H1 (cell line): ENCODE data around the gene ITGA6. TPM values are rescaled to one million over a fixed set of nuclear protein-coding genes. Genes with fewer than 3 reads are reported as not detected.

Experiments used
- CTCF ChIA-PET: fragments of 300-600 bp; sonication (Branson Sonifier 250); formaldehyde crosslinking; loops from one replicate; lab custom pipeline; 2021; ENCODE audit not compliant: partially characterized antibody; lab: Charles Lee
- POLR2A ChIA-PET: fragments of 300-600 bp; sonication (Branson Sonifier 250); formaldehyde crosslinking; loops from one replicate; lab custom pipeline; 2021; ENCODE audit warnings: inconsistent platforms; ENCODE audit not compliant: partially characterized antibody; lab: Charles Lee
- DNase-seq, 2 experiments: peaks; one replicate each; pipeline versions ENCODE4 v3.0.0 to v3.0.0-alpha.2; 2010 to 2022; ENCODE audit warnings: low spot score in 2 of 2, low read depth in 1 of 2, mixed read lengths in 1 of 2
- FAIRE-seq: peaks from 2 replicates; lab custom pipeline; 2011; peaks lifted over from hg19 to GRCh38; lab: Jason Lieb, UNC
- H2AFZ ChIP-seq: 2 replicates; pipeline ENCODE4 v1.8.1; 2012; ENCODE audit warnings: low read length, inconsistent platforms
- H2AK5ac ChIP-seq: 2 replicates; pipeline ENCODE4 v1.6.1; 2013; ENCODE audit warnings: low read depth, low read length
- H2BK120ac ChIP-seq: replicated peaks from 2 replicates; pipeline ENCODE3; 2013; ENCODE audit warnings: low read depth, low read length, inconsistent platforms
- H2BK12ac ChIP-seq: 2 replicates; pipeline ENCODE4 v1.6.1; 2013; ENCODE audit warnings: low read depth, low read length
- H2BK15ac ChIP-seq: 2 replicates; pipeline ENCODE4 v1.6.1; 2013; ENCODE audit warnings: low read length
- H2BK20ac ChIP-seq: 2 replicates; pipeline ENCODE4 v1.6.1; 2013; ENCODE audit warnings: low read length
- H2BK5ac ChIP-seq: 2 replicates; pipeline ENCODE4 v1.6.1; 2013; ENCODE audit warnings: low read depth, low read length
- H3K14ac ChIP-seq: 2 replicates; pipeline ENCODE4 v1.6.1; 2013; ENCODE audit warnings: inconsistent platforms; ENCODE audit not compliant: insufficient read length
- H3K18ac ChIP-seq: 2 replicates; pipeline ENCODE4 v1.6.1; 2013; ENCODE audit warnings: low read length; ENCODE audit errors: extremely low read depth
- H3K23ac ChIP-seq: 2 replicates; pipeline ENCODE4 v1.6.1; 2013; ENCODE audit warnings: inconsistent platforms; ENCODE audit not compliant: insufficient read length
- H3K23me2 ChIP-seq: 2 replicates; pipeline ENCODE4 v1.6.1; 2013; ENCODE audit warnings: low read depth, low read length
- H3K27ac ChIP-seq: 2 replicates; pipeline ENCODE4 v1.6.1; 2011; ENCODE audit warnings: low read depth, low read length, inconsistent platforms
- H3K27me3 ChIP-seq, 4 experiments: replicated peaks in 1 of 4; 1 replicate in 1 of 4; 2 replicates in 3 of 4; pipeline versions ENCODE4 v1.6.1 to v1.8.1; 2011 to 2013; ENCODE audit warnings: low read length in 3 of 4, mild to moderate bottlenecking in 3 of 4, inconsistent platforms in 2 of 4, mixed read lengths in 2 of 4, moderate library complexity in 1 of 4; ENCODE audit not compliant: control insufficient read depth in 3 of 4, insufficient read depth in 3 of 4; ENCODE audit errors: extremely low read depth in 1 of 4
- H3K36me3 ChIP-seq, 4 experiments: 2 replicates each; pipeline versions ENCODE4 v1.6.1 to v1.8.1; 2011 to 2013; ENCODE audit warnings: mild to moderate bottlenecking in 4 of 4, low read length in 3 of 4, moderate library complexity in 2 of 4, control low read depth in 1 of 4, inconsistent platforms in 1 of 4; ENCODE audit not compliant: insufficient read depth in 4 of 4, control insufficient read depth in 2 of 4
- H3K4ac ChIP-seq: replicated peaks from 2 replicates; pipeline ENCODE3; 2013; ENCODE audit warnings: low read length, low read depth, mixed read lengths, inconsistent platforms; ENCODE audit not compliant: insufficient read length
- H3K4me1 ChIP-seq, 4 experiments: replicated peaks in 1 of 4; 1 replicate in 1 of 4; 2 replicates in 3 of 4; pipeline versions ENCODE4 v1.6.1 to v1.8.1; 2011 to 2013; ENCODE audit warnings: low read length in 3 of 4, inconsistent platforms in 2 of 4, mixed read lengths in 1 of 4; ENCODE audit not compliant: insufficient read depth in 4 of 4, control insufficient read depth in 3 of 4
- H3K4me2 ChIP-seq, 2 experiments: 2 replicates each; pipeline versions ENCODE4 v1.6.1 to v1.8.1; 2011 to 2013; ENCODE audit warnings: low read depth in 2 of 2, low read length in 2 of 2, control low read depth in 1 of 2, inconsistent platforms in 1 of 2, mild to moderate bottlenecking in 1 of 2; ENCODE audit not compliant: insufficient read depth in 1 of 2
- H3K4me3 ChIP-seq, 4 experiments: fragments of 200-600, 300-600 bp in 1 of 4; sonication (generic), shearing (Covaris generic), sonication (Bioruptor Twin) in 1 of 4; 2 replicates each; pipeline versions ENCODE4 v1.5.1 to v1.8.1; 2011 to 2016; ENCODE audit warnings: low read length in 4 of 4, low read depth in 3 of 4, control low read depth in 2 of 4, inconsistent platforms in 2 of 4, mild to moderate bottlenecking in 2 of 4, mixed read lengths in 1 of 4, moderate library complexity in 1 of 4; ENCODE audit not compliant: insufficient read depth in 2 of 4; ENCODE audit errors: extremely low read depth in 1 of 4
- H3K56ac ChIP-seq: replicated peaks from 2 replicates; pipeline ENCODE3; 2013; ENCODE audit warnings: low read depth, mild to moderate bottlenecking, mixed read lengths, low read length, inconsistent platforms; ENCODE audit not compliant: insufficient read length
- H3K79me1 ChIP-seq: 2 replicates; pipeline ENCODE4 v1.6.1; 2013; ENCODE audit warnings: low read depth, low read length, control low read depth
- H3K79me2 ChIP-seq, 2 experiments: 2 replicates each; pipeline versions ENCODE4 v1.6.1 to v1.8.1; 2012 to 2013; ENCODE audit warnings: low read length in 2 of 2, mild to moderate bottlenecking in 2 of 2, inconsistent platforms in 1 of 2; ENCODE audit not compliant: insufficient read depth in 2 of 2, control insufficient read depth in 1 of 2
- H3K9ac ChIP-seq, 4 experiments: replicated peaks in 1 of 4; 1 replicate in 1 of 4; 2 replicates in 3 of 4; pipeline versions ENCODE4 v1.6.1 to v1.8.1; 2011 to 2013; ENCODE audit warnings: low read depth in 3 of 4, low read length in 3 of 4, control low read depth in 2 of 4, mild to moderate bottlenecking in 2 of 4, moderate library complexity in 2 of 4, inconsistent platforms in 1 of 4; ENCODE audit errors: extremely low read depth in 1 of 4
- H3K9me3 ChIP-seq, 2 experiments: 2 replicates each; pipeline versions ENCODE4 v1.6.1 to v1.8.1; 2012 to 2013; ENCODE audit warnings: mild to moderate bottlenecking in 2 of 2, moderate library complexity in 2 of 2, control low read depth in 1 of 2, inconsistent platforms in 1 of 2, low read depth in 1 of 2, low read length in 1 of 2, mixed read lengths in 1 of 2; ENCODE audit not compliant: insufficient read depth in 2 of 2
- H4K20me1 ChIP-seq, 2 experiments: replicated peaks in 1 of 2; 2 replicates each; pipeline versions ENCODE3 to v1.8.1; 2011 to 2013; ENCODE audit warnings: inconsistent platforms in 2 of 2, low read length in 2 of 2, mild to moderate bottlenecking in 1 of 2; ENCODE audit not compliant: insufficient read depth in 2 of 2, control insufficient read depth in 1 of 2
- H4K5ac ChIP-seq: 2 replicates; pipeline ENCODE4 v1.6.1; 2013; ENCODE audit warnings: low read length, low read depth, mixed read lengths, inconsistent platforms; ENCODE audit not compliant: insufficient read length
- H4K8ac ChIP-seq: 2 replicates; pipeline ENCODE4 v1.8.0; 2013; ENCODE audit warnings: mild to moderate bottlenecking, moderate library complexity, low read length, inconsistent platforms; ENCODE audit not compliant: insufficient read depth; ENCODE audit errors: extremely low read depth
- H4K91ac ChIP-seq: replicated peaks from 2 replicates; pipeline ENCODE3; 2013; ENCODE audit warnings: low read length, mixed read lengths, inconsistent platforms; ENCODE audit not compliant: insufficient read length
- WGBS, 2 experiments: shearing (Covaris generic) in 1 of 2; methylation state at CpG; one replicate each; pipeline versions ENCODE4 v1.1.6 to v1.1.7; 2013 to 2015; ENCODE audit warnings: low lambda C conversion rate in 2 of 2, mixed read lengths in 2 of 2, inconsistent platforms in 1 of 2, low coverage in 1 of 2, missing lambda C conversion rate in 1 of 2; ENCODE audit not compliant: insufficient replicate concordance in 2 of 2, insufficient coverage in 1 of 2, insufficient read length in 1 of 2; ENCODE audit errors: extremely low coverage in 1 of 2, missing lambda C conversion rate in 1 of 2; 5-methylcytosine and 5-hydroxymethylcytosine counted together
- polyA plus RNA-seq, 7 experiments: library from polyadenylated mRNA; depleted of rRNA in 3 of 7; stranded (reverse) in 5 of 7; unstranded in 2 of 7; fragments of >200 nt in 5 of 7; fragments of 200-250 nt in 2 of 7; gene quantifications; 1 replicate in 5 of 7; 2 replicates in 1 of 7; 4 replicates in 1 of 7; pipeline versions ENCODE4 v1.2.1 to v1.2.3, GENCODE V29; 2011 to 2013; ENCODE audit warnings: missing spikeins in 2 of 7, mixed read lengths in 2 of 7
- total RNA-seq: library from RNA; stranded (reverse); fragmentation: NEBNext Ultra II Directional; extraction: Animal tissue kit (Norgen Biotek cat#: 25700); gene quantifications from 2 replicates; pipeline ENCODE4 v1.2.1, GENCODE V29; 2021

Gene ITGA6
- total and polyA plus RNA-seq, 2 of the 8 experiments (the other 6 are each of a cell fraction or from before 2014, with no cell fraction given) = 26.9 to 118 TPM

DNA sequence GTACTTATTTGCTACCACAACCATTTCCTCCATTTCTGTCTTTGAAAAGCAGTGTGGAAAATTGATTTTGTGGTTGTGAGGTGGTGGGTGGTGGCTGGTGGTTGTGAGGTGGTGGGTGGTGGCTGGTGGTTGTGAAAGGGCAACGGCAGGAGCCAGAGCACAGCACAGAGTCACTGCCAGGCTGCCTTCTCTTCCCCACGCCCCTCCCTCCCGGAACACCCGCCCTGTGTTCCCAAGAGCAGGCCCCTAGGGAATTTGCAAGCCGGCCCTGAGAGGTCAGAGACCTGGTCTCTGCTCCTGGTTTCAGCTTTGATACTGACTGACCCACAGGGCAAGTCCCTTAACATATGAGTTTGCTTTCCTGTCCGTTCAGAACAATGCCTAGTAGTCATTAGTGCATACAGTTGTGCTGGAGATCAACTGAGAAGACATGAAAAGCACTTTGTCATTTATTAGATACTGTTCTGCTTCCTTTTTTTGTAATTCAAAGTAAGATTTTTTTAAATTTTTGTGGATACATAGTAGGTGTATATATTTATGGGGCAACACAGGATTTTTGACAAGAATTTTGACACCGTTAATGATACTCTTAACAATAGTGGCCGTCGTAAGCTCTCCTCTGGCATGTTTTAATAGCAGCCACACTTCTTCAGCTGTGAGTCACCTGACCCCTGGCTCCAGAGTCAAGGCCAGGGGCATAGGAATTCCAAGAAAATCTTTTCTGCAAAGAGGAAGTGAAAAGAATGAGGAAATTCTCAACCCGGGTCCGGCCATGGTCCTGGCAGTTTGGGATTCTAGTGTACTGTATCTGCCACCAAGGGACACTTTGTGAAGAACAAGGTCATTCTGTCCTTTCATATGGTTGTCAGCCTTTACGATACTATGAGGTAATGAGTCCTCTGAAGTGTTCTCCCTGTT lies 53.2 kb downstream of the ITGA6 start:
- Histone ChIP-seq H3K4me1 (0 out of 7 replicates have a peak, but pooled peaks cover 0 to 1% (median 0%) of the 10 kb centered on the region in 4 experiments), H3K27me3 (no peaks in the 10 kb centered on the region), H3K4me2 (no peak overlapping the region), H3K36me3 (peaks cover 17 to 68% (median 33%) of the 10 kb centered on the region in 4 experiments), H2BK120ac (no peak overlapping the region), H3K79me1 (peaks cover 2% of the 10 kb centered on the region; the same call in 1 of the 2 replicates), H2BK20ac (no peak overlapping the region), H3K9me3 (no peaks in the 10 kb centered on the region), H3K4me3 (no peak overlapping the region), H3K23ac (no peak overlapping the region), H3K4ac (no peak overlapping the region), H4K5ac (no peak overlapping the region), H2AFZ (no peak overlapping the region), H3K23me2 (no peaks in the 10 kb centered on the region), H4K20me1 (peaks cover 0 to 5% of the 10 kb centered on the region in 2 experiments), H3K27ac (no peak overlapping the region), H3K9ac (no peak overlapping the region), H3K56ac (no peak overlapping the region), H3K14ac (no peak overlapping the region), H2BK12ac (no peak overlapping the region), H4K8ac (no peak overlapping the region), H2BK5ac (no peak overlapping the region), H2BK15ac (no peak overlapping the region), H3K18ac (no peak overlapping the region), H3K79me2 (no peaks in the 10 kb centered on the region), H2AK5ac (no peak overlapping the region), H4K91ac (no peak overlapping the region)
- ChIA-PET CTCF (interaction anchor here (0.8 to 3.0 kb wide), 3 partner anchors 14 to 340 kb away, joined by 3 to 19 read pairs (median 8); no protein-coding TSS in a partner anchor), POLR2A (interaction anchor here (0.6 kb wide), 2 partner anchors 8 to 224 kb away, joined by 3 read pairs; no protein-coding TSS in a partner anchor)
- 83% methylated on average over 12 of the region's 12 CpGs; no CpG with 5 or more reads in 1 of the 2 experiments for WGBS, 2 experiments
- DNase-seq (no peak), FAIRE-seq (no peak)
